ENCODE data around the gene MUC5AC. TPM values are rescaled to one million over a fixed set of nuclear protein-coding genes. Genes with fewer than 3 reads are reported as not detected.

Gene MUC5AC
- total RNA-seq, 2 experiments from 2014 or later = not detected

GRCh38 chr11:1192741-1193325 is 35.1 kb downstream of the MUC5AC start:
- no peak overlapping the region for H3K4me3 Mint-ChIP-seq
- no peak for ATAC-seq
- no peaks in the 10 kb centered on the region for H3K36me3 Mint-ChIP-seq (ENCODE audit: low read depth)
- POLR2A ChIA-PET = no interaction called here
- no peak overlapping the region for H3K27ac Mint-ChIP-seq
- no peaks in the 10 kb centered on the region for H3K27me3 Mint-ChIP-seq
- H3K9me3 Mint-ChIP-seq = no peaks in the 10 kb centered on the region
- no peaks in the 10 kb centered on the region for H3K4me1 Mint-ChIP-seq (ENCODE audit: low read depth)
- CTCF ChIA-PET = no interaction called here
- TF ChIP-seq CTCF (IDR thresholded peaks at IDR 0.05) = no peak
- intact Hi-C loops (cut with micrococcal nuclease) = no loop called here
- DNase-seq = no peak

GRCh38 chr11:1193326-1194230 is 35.8 kb downstream of the MUC5AC start:
- ATAC-seq = no peak
- CTCF ChIA-PET = no interaction called here
- Mint-ChIP-seq H3K4me3 (no peak overlapping the region), H3K27ac (no peak overlapping the region), H3K36me3 (ENCODE audit: low read depth) (no peaks in the 10 kb centered on the region), H3K9me3 (no peaks in the 10 kb centered on the region), H3K4me1 (ENCODE audit: low read depth) (no peaks in the 10 kb centered on the region), H3K27me3 (no peaks in the 10 kb centered on the region)
- DNase-seq = no peak
- intact Hi-C loops (cut with micrococcal nuclease) = no loop called here
- POLR2A ChIA-PET = no interaction called here
- TF ChIP-seq CTCF (IDR thresholded peaks at IDR 0.05) = no peak

GRCh38 chr11:1194231-1194976 is 36.7 kb downstream of the MUC5AC start:
- POLR2A ChIA-PET = no interaction called here
- CTCF ChIA-PET = no interaction called here
- Mint-ChIP-seq H3K27ac (no peak overlapping the region), H3K4me3 (no peak overlapping the region), H3K36me3 (ENCODE audit: low read depth) (no peaks in the 10 kb centered on the region), H3K4me1 (ENCODE audit: low read depth) (no peaks in the 10 kb centered on the region), H3K27me3 (no peaks in the 10 kb centered on the region), H3K9me3 (no peaks in the 10 kb centered on the region)
- intact Hi-C loops (cut with micrococcal nuclease) = no loop called here
- no peak for TF ChIP-seq CTCF (IDR thresholded peaks at IDR 0.05)
- DNase-seq (no peak), ATAC-seq (no peak)

DNA sequence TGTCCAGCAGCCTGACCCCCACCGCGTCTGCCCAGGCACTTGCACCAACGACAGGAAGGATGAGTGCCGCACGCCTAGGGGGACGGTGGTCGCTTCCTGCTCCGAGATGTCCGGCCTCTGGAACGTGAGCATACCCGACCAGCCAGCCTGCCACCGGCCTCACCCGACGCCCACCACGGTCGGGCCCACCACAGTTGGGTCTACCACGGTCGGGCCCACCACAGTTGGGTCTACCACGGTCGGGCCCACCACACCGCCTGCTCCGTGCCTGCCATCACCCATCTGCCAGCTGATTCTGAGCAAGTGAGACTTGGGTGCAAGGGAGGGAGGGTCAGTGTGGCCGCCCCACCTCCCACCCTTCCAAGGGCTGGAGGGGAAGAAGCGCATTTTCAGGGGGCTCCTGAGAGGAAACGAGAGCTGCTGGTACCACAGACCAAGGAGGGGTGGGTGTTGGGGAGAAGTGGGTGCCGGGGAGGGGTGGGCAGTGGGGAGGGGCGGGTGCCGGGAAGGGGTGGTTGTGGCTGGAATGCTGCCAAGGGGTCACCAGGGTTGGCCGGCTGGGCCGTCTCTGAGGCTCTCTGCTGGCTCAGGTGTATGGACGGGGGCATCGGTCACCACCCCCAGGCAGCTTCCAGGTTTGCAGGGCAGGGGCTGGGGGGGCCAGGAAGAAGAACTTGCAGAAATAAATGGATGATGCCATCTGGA is 37.4 kb downstream of the MUC5AC start:
- Mint-ChIP-seq H3K27me3 (no peaks in the 10 kb centered on the region), H3K4me3 (no peak overlapping the region)

More for the DNA sequence above, 37.4 kb downstream of the MUC5AC start:
- ATAC-seq (no peak), DNase-seq (no peak)
- H3K36me3 Mint-ChIP-seq (ENCODE audit: low read depth) = no peaks in the 10 kb centered on the region
- ChIA-PET POLR2A (no interaction called here), CTCF (no interaction called here)
- intact Hi-C loops (cut with micrococcal nuclease) = no loop called here
- no peaks in the 10 kb centered on the region for H3K4me1 Mint-ChIP-seq (ENCODE audit: low read depth)
- no peak overlapping the region for H3K27ac Mint-ChIP-seq
- TF ChIP-seq CTCF (IDR thresholded peaks at IDR 0.05) = no peak
- no peaks in the 10 kb centered on the region for H3K9me3 Mint-ChIP-seq

Data from activated CD8-positive, alpha-beta T cell treated with anti-CD3 and anti-CD28 coated beads for 36 hours (primary cell).